Small intestine (tissue), 7 donors: ENCODE results near the gene PCDHGA1. TPM values are rescaled to one million over a fixed set of nuclear protein-coding genes. Genes with fewer than 3 reads are reported as not detected.
A peak's percentile ranks its signal among the peaks of the same experiment; 100 is the strongest.

Experiments used
- DNase-seq, 2 donors: peaks; one replicate each; pipeline versions ENCODE4 v3.0.0 to v3.0.0-alpha.2; 2013
- FAIRE-seq: peaks from 2 replicates; lab custom pipeline; 2012; peaks lifted over from hg19 to GRCh38; lab: Jason Lieb, UNC
- H3K27ac ChIP-seq, 3 donors: one replicate each; pipeline ENCODE4 v1.5.1; 2013; ENCODE audit warnings: low read length in 2 of 3, mild to moderate bottlenecking in 2 of 3, control low read depth in 1 of 3, inconsistent platforms in 1 of 3, low read depth in 1 of 3, moderate library complexity in 1 of 3
- H3K27me3 ChIP-seq, 3 donors: one replicate each; pipeline ENCODE4 v1.6.1; 2013; ENCODE audit warnings: low read length in 3 of 3, inconsistent platforms in 1 of 3; ENCODE audit not compliant: control insufficient read depth in 3 of 3, insufficient read depth in 3 of 3
- H3K36me3 ChIP-seq, 3 donors: one replicate each; pipeline ENCODE4 v1.6.1; 2013; ENCODE audit warnings: low read length in 3 of 3, inconsistent platforms in 1 of 3, low read depth in 1 of 3, mild to moderate bottlenecking in 1 of 3, moderate library complexity in 1 of 3; ENCODE audit not compliant: control insufficient read depth in 3 of 3, insufficient read depth in 2 of 3
- H3K4me1 ChIP-seq, 3 donors: one replicate each; pipeline ENCODE4 v1.6.1; 2013; ENCODE audit warnings: low read length in 2 of 3, inconsistent platforms in 1 of 3, low read depth in 1 of 3, mild to moderate bottlenecking in 1 of 3, moderate library complexity in 1 of 3; ENCODE audit not compliant: control insufficient read depth in 3 of 3, insufficient read depth in 2 of 3
- H3K4me3 ChIP-seq, 3 donors: one replicate each; pipeline ENCODE4 v1.5.1; 2013; ENCODE audit warnings: low read length in 3 of 3, control low read depth in 1 of 3, inconsistent platforms in 1 of 3, low read depth in 1 of 3, mild to moderate bottlenecking in 1 of 3, moderate library complexity in 1 of 3
- H3K9me3 ChIP-seq, 2 donors: one replicate each; pipeline ENCODE4 v1.6.1; 2013; ENCODE audit warnings: low read depth in 1 of 2, low read length in 1 of 2; ENCODE audit not compliant: control insufficient read depth in 2 of 2, insufficient read depth in 1 of 2
- WGBS, 3 donors: extraction: QIAGEN DNeasy Blood & Tissue Kit; methylation state at CpG; one replicate each; pipeline ENCODE4 v1.1.7; 2013; 5-methylcytosine and 5-hydroxymethylcytosine counted together
- polyA plus RNA-seq, 4 donors: library from polyadenylated mRNA; stranded (reverse) in 3 of 4; unstranded in 1 of 4; fragments of 200-250 nt in 3 of 4; fragments of 120-200 nt in 1 of 4; gene quantifications; one replicate each; pipeline versions ENCODE4 v1.2.1 to v1.2.3, GENCODE V29; 2013
- donor health status: healthy with polysubstance abuse.
- donor health status: control.
- donor health status: control.
- donor health status: Bipolar disorder and iron deficiency.
- donor health status: healthy.

Gene PCDHGA1
- polyA plus RNA-seq, 4 donors, result 0.10 to 0.27 (median 0.13) TPM; not detected in 1

GRCh38 chr5:141510850-141511601 is 180.7 kb downstream of the PCDHGA1 start:
- DNase-seq (no peak), FAIRE-seq (no peak)
- H3K36me3 ChIP-seq, result peaks cover 0 to 38% (median 0%) of the 10 kb centered on the region in 3 donors
- 86 to 94% (median 92%) methylated on average over 14 of the region's 14 CpGs for WGBS, 3 donors
- H3K4me1 ChIP-seq, result peaks cover 0 to 37% (median 0%) of the 10 kb centered on the region in 3 donors
- H3K9me3 ChIP-seq, result no peaks in the 10 kb centered on the region
- no peak overlapping the region for H3K27ac ChIP-seq
- peaks cover 0 to 2% (median 0%) of the 10 kb centered on the region in 3 donors for H3K27me3 ChIP-seq
- no peak overlapping the region for H3K4me3 ChIP-seq

GRCh38 chr5:141511771-141512325 is 181.5 kb downstream of the PCDHGA1 start:
- FAIRE-seq (no peak), DNase-seq (no peak)
- no peak overlapping the region for H3K27ac ChIP-seq
- H3K4me1 ChIP-seq, result peaks cover 0 to 37% (median 0%) of the 10 kb centered on the region in 3 donors
- 62 to 69% (median 69%) methylated on average over 4 of the region's 4 CpGs for WGBS, 3 donors
- no peak overlapping the region for H3K4me3 ChIP-seq
- peaks cover 0 to 2% (median 0%) of the 10 kb centered on the region in 3 donors for H3K27me3 ChIP-seq
- no peaks in the 10 kb centered on the region for H3K9me3 ChIP-seq
- peaks cover 0 to 44% (median 4%) of the 10 kb centered on the region in 3 donors for H3K36me3 ChIP-seq

GRCh38 chr5:141512390-141512910 is 182.1 kb downstream of the PCDHGA1 start:
- WGBS, 3 donors, result 7 to 56% (median 50%) methylated on average over 24 to 28 of the region's 28 CpGs
- Histone ChIP-seq H3K4me1 (peaks cover 0 to 36% (median 0%) of the 10 kb centered on the region in 3 donors), H3K9me3 (no peaks in the 10 kb centered on the region), H3K27ac (peak overlapping the region in 2 of 3 donors; percentile 8 to 80), H3K27me3 (peaks cover 0 to 2% (median 0%) of the 10 kb centered on the region in 3 donors), H3K4me3 (peak overlapping the region in 1 of 3 donors; percentile 68), H3K36me3 (peaks cover 0 to 47% (median 9%) of the 10 kb centered on the region in 3 donors)
- FAIRE-seq (no peak), DNase-seq (peak; percentile 62 to 85)

GRCh38 chr5:141512911-141513626 is 182.8 kb downstream of the PCDHGA1 start:
- Histone ChIP-seq H3K27me3 (peaks cover 0 to 2% (median 0%) of the 10 kb centered on the region in 3 donors), H3K36me3 (peaks cover 0 to 52% (median 12%) of the 10 kb centered on the region in 3 donors), H3K9me3 (no peaks in the 10 kb centered on the region), H3K27ac (peak overlapping the region in 2 of 3 donors; percentile 76 to 80), H3K4me1 (peaks cover 0 to 29% (median 0%) of the 10 kb centered on the region in 3 donors), H3K4me3 (peak overlapping the region in 2 of 3 donors; percentile 24 to 68)
- FAIRE-seq, result no peak
- peak in 1 of 2 donors; percentile 49 for DNase-seq
- WGBS, 3 donors, result 4 to 62% (median 50%) methylated on average over 42 to 43 of the region's 43 CpGs

- no peak for FAIRE-seq
- Histone ChIP-seq H3K9me3 (no peaks in the 10 kb centered on the region), H3K27me3 (peaks cover 0 to 2% (median 0%) of the 10 kb centered on the region in 3 donors)
Measured at GRCh38 chr5:141513627-141514329, 183.5 kb downstream of the PCDHGA1 start.

GRCh38 chr5:141514330-141515133 is 184.2 kb downstream of the PCDHGA1 start:
- DNase-seq (no peak), FAIRE-seq (no peak)
- WGBS, 3 donors, result 74 to 84% (median 80%) methylated on average over 6 of the region's 6 CpGs
- Histone ChIP-seq H3K9me3 (no peaks in the 10 kb centered on the region), H3K4me1 (peaks cover 0 to 18% (median 0%) of the 10 kb centered on the region in 3 donors), H3K27ac (peak overlapping the region in 2 of 3 donors; percentile 38 to 80), H3K4me3 (peak overlapping the region in 1 of 3 donors; percentile 68), H3K36me3 (peaks cover 0 to 55% (median 15%) of the 10 kb centered on the region in 3 donors), H3K27me3 (peaks cover 0 to 2% (median 0%) of the 10 kb centered on the region in 3 donors)

More at GRCh38 chr5:141513627-141514329, 183.5 kb downstream of the PCDHGA1 start:
- peak; percentile 8 to 61 for DNase-seq
- peaks cover 0 to 24% (median 0%) of the 10 kb centered on the region in 3 donors for H3K4me1 ChIP-seq
- H3K36me3 ChIP-seq, result peaks cover 0 to 57% (median 12%) of the 10 kb centered on the region in 3 donors
- 20 to 65% (median 64%) methylated on average over 28 to 29 of the region's 29 CpGs for WGBS, 3 donors
- H3K4me3 ChIP-seq, result peak overlapping the region in 1 of 3 donors; percentile 68
- peak overlapping the region in 2 of 3 donors; percentile 76 to 80 for H3K27ac ChIP-seq

GRCh38 chr5:141515141-141515540 is 184.8 kb downstream of the PCDHGA1 start:
- Histone ChIP-seq H3K4me1 (peaks cover 0 to 18% (median 0%) of the 10 kb centered on the region in 3 donors), H3K27me3 (peaks cover 0 to 2% (median 0%) of the 10 kb centered on the region in 3 donors), H3K36me3 (peaks cover 0 to 54% (median 18%) of the 10 kb centered on the region in 3 donors), H3K27ac (no peak overlapping the region), H3K4me3 (no peak overlapping the region), H3K9me3 (no peaks in the 10 kb centered on the region)
- 83 to 97% (median 95%) methylated on average over 3 of the region's 3 CpGs for WGBS, 3 donors
- FAIRE-seq, result no peak
- no peak for DNase-seq
